GM12878 (cell line): ENCODE results near the gene COBLL1. TPM values are rescaled to one million over a fixed set of nuclear protein-coding genes. Genes with fewer than 3 reads are reported as not detected.

Experiments
- ATAC-seq: fragments of 200-7000 bp; cut with Tn5 transposase; 3 replicates; pipeline ENCODE4 v1.9.1; 2020; ENCODE audit warnings: mild to moderate bottlenecking, moderate library complexity
- BruUV-seq: library from RNA; stranded (reverse); fragments of 400-500 nt; replicated peaks from 2 replicates; lab custom pipeline; 2021; lab: Mats Ljungman, UMichigan
- CTCF ChIA-PET: fragments of 300-600 bp; sonication (Branson Sonifier 250); formaldehyde crosslinking; extraction: SDS; loops from one replicate; lab custom pipeline; 2021; ENCODE audit warnings: inconsistent platforms; lab: Yijun Ruan, JAX
- POLR2A ChIA-PET: fragments of 350-600 bp; formaldehyde crosslinking; extraction: SDS; loops from one replicate; lab custom pipeline; 2021; ENCODE audit warnings: inconsistent platforms; lab: Charles Lee
- RAD21 ChIA-PET: fragments of 300-600 bp; sonication (Branson Sonifier 250); formaldehyde crosslinking; loops from one replicate; lab custom pipeline; 2023; ENCODE audit warnings: antibody characterized with exemption; ENCODE audit not compliant: unreplicated experiment; lab: Charles Lee
- SMC1A ChIA-PET: fragments of 300-600 bp; sonication (Branson Sonifier 250); formaldehyde crosslinking; loops from one replicate; lab custom pipeline; 2023; ENCODE audit not compliant: unreplicated experiment, uncharacterized antibody; lab: Charles Lee
- DNase-seq: peaks from one replicate; pipeline ENCODE4 v3.0.0-alpha.2; 2011; ENCODE audit warnings: low read depth, low spot score
- FAIRE-seq: peaks from 3 replicates; lab custom pipeline; 2011; peaks lifted over from hg19 to GRCh38; lab: Jason Lieb, UNC
- H2AFZ ChIP-seq: 2 replicates; pipeline ENCODE4 v1.6.0; 2011; ENCODE audit warnings: low read depth, low read length, control low read depth; ENCODE audit not compliant: control insufficient read depth
- H3K27ac ChIP-seq: 2 replicates; pipeline ENCODE4 v1.5.1; 2011; ENCODE audit warnings: control low read depth; ENCODE audit not compliant: control insufficient read depth, insufficient read depth
- H3K27me3 ChIP-seq, 2 experiments: replicated peaks in 1 of 2; 2 replicates each; pipeline versions ENCODE4 v1.6.0 to v1.6.1; 2011; ENCODE audit warnings: low read length in 1 of 2; ENCODE audit not compliant: control insufficient read depth in 2 of 2, insufficient read depth in 2 of 2
- H3K36me3 ChIP-seq, 2 experiments: 2 replicates each; pipeline ENCODE4 v1.5.1; 2011; ENCODE audit warnings: low read length in 1 of 2; ENCODE audit not compliant: control insufficient read depth in 2 of 2, insufficient read depth in 2 of 2
- H3K4me1 ChIP-seq: 2 replicates; pipeline ENCODE4 v1.6.1; 2011; ENCODE audit warnings: mild to moderate bottlenecking, low read length, moderate library complexity, mixed read lengths; ENCODE audit not compliant: control insufficient read depth, insufficient read depth
- H3K4me2 ChIP-seq: 2 replicates; pipeline ENCODE4 v1.6.0; 2011; ENCODE audit warnings: control low read depth; ENCODE audit not compliant: control insufficient read depth, insufficient read depth
- H3K4me3 ChIP-seq: fragments of 200-600 bp; sonication (generic); 2 replicates; pipeline ENCODE4 v1.5.1; 2016
- H3K79me2 ChIP-seq: 2 replicates; pipeline ENCODE4 v1.6.0; 2011; ENCODE audit warnings: low read length; ENCODE audit not compliant: control insufficient read depth, insufficient read depth
- H3K9ac ChIP-seq: 2 replicates; pipeline ENCODE4 v1.8.0; 2011; ENCODE audit warnings: low read length, control low read depth, mixed read lengths; ENCODE audit not compliant: control insufficient read depth, insufficient read depth
- H3K9me3 ChIP-seq: replicated peaks from 3 replicates; pipeline ENCODE4 v1.5.1; 2011; ENCODE audit warnings: mild to moderate bottlenecking, low read length; ENCODE audit not compliant: control insufficient read depth, insufficient read depth
- H4K20me1 ChIP-seq: 2 replicates; pipeline ENCODE4 v1.6.0; 2011; ENCODE audit not compliant: control insufficient read depth, insufficient read depth
- ATF7 ChIP-seq: fragments of 450-650 bp; IDR thresholded peaks from 2 replicates; pipeline ENCODE4 v1.6.1; 2016; ENCODE audit warnings: low read depth, mild to moderate bottlenecking
- CEBPZ ChIP-seq: fragments of 150-350 bp; IDR thresholded peaks from 2 replicates; pipeline ENCODE4 v1.6.1; 2016; ENCODE audit warnings: low read depth, low read length
- HSF1 ChIP-seq: fragments of 150-350 bp; IDR thresholded peaks from 2 replicates; pipeline ENCODE4 v1.6.1; 2014; ENCODE audit warnings: mild to moderate bottlenecking, low read depth, low read length
- IKZF1 ChIP-seq: fragments of 450-650 bp; conservative IDR thresholded peaks from 2 replicates; pipeline ENCODE4 v1.6.1; 2017; ENCODE audit warnings: antibody characterized with exemption, mild to moderate bottlenecking
- STAT1 ChIP-seq: fragments of 450-650 bp; conservative IDR thresholded peaks from 2 replicates; pipeline ENCODE4 v1.6.1; 2014; ENCODE audit warnings: antibody characterized with exemption, mild to moderate bottlenecking
- STAT3 ChIP-seq: IDR thresholded peaks from 2 replicates; pipeline ENCODE4 v1.6.1; 2011; ENCODE audit warnings: low read depth, low read length, improper control_type of control experiment
- YY1 ChIP-seq: IDR thresholded peaks from 2 replicates; pipeline ENCODE4 v1.6.1; 2011; ENCODE audit warnings: low read depth, mild to moderate bottlenecking, low read length
- ZNF24 ChIP-seq: fragments of 450-650 bp; IDR thresholded peaks from 2 replicates; pipeline ENCODE4 v1.6.1; 2017; ENCODE audit warnings: antibody characterized with exemption, mild to moderate bottlenecking
- WGBS: methylation state at CpG from one replicate; pipeline ENCODE4 v1.1.6; 2016; ENCODE audit warnings: low lambda C conversion rate; ENCODE audit not compliant: insufficient replicate concordance, insufficient coverage; ENCODE audit errors: missing lambda C conversion rate; 5-methylcytosine and 5-hydroxymethylcytosine counted together
- in situ Hi-C: fragments of 300-500 bp; cut with MboI; formaldehyde crosslinking; loops from 9 replicates; pipeline ENCODE4 v1.14.3; 2018; ENCODE audit warnings: mixed read lengths
- intact Hi-C: fragments of 100-400 bp; cut with micrococcal nuclease; formaldehyde crosslinking; loops from one replicate; pipeline ENCODE4 v1.14.2; 2022; ENCODE audit not compliant: unreplicated experiment
- polyA plus RNA-seq, 11 experiments: library from polyadenylated mRNA; depleted of rRNA in 4 of 11; unstranded in 6 of 11; stranded (reverse) in 5 of 11; fragments of >200 nt; fragmentation: Nextera tagmentation in 4 of 11; fragmentation: Illumina TruSeq in 1 of 11; extraction: Ambion mirVana in 4 of 11; extraction: Trizol in 1 of 11; gene quantifications; 1 replicate in 1 of 11; 2 replicates in 10 of 11; pipeline versions ENCODE4 v1.2.1 to v1.2.3, GENCODE V29; 2011 to 2016; ENCODE audit warnings: inconsistent platforms in 2 of 11, missing spikeins in 2 of 11, low read depth in 1 of 11
- small RNA-seq: library from RNA; depleted of rRNA; stranded (forward); fragments of <200 nt; gene quantifications from one replicate; pipeline ENCODE3, GENCODE V24; 2014
- total RNA-seq, 4 experiments: library from RNA; depleted of rRNA in 3 of 4; stranded (reverse); fragments of >200 nt in 3 of 4; fragmentation: Illumina TruSeq in 1 of 4; extraction: Trizol in 1 of 4; gene quantifications; 2 replicates each; pipeline versions ENCODE4 v1.2.1 to v1.2.3, GENCODE V29; 2013 to 2021

Gene COBLL1
- total and polyA plus RNA-seq, 10 of the 15 experiments (the other 5 are each of a cell fraction or from before 2014, with no cell fraction given), result 0.46 TPM; not detected in 9

DNA sequence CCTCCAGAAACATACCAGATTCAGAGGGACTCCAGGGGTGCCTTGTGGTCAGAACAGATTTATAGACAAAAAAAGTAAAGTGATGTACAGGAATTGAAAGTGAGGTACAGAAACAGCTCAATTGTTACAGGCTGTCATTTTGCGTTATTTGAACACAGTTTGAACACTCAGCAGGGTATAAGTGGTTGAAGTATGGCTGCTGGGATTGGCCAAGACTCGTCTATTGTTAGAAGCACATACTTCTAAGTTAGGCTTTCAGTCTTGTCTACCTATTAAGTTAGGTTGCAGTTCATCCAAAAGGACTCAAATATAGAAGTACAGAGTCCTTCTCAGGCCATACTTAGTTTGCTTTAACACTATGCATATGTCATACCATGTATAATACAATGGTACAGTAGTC, 199.4 kb downstream of the COBLL1 start:
- no peaks in the 10 kb centered on the region for H4K20me1 ChIP-seq
- H3K79me2 ChIP-seq, result no peaks in the 10 kb centered on the region
- no peaks in the 10 kb centered on the region for H3K4me1 ChIP-seq
- in situ Hi-C loops (no loop called here), intact Hi-C loops (no loop called here)
- WGBS, result 0% methylated on average over 2 of the region's 2 CpGs
- H3K27me3 ChIP-seq, result no peaks in the 10 kb centered on the region
- TF ChIP-seq HSF1 (no peak), ATF7 (no peak), YY1 (no peak), STAT1 (no peak), ZNF24 (no peak), IKZF1 (no peak), CEBPZ (no peak), STAT3 (no peak)
- CTCF ChIA-PET, result no interaction called here
- SMC1A ChIA-PET, result interaction anchor here (0.6 kb wide), 1 partner anchor 21 kb away, joined by 3 read pairs; the partner anchor contains the start of gene GRB14
- H3K27ac ChIP-seq, result no peak overlapping the region
- no peak overlapping the region for H2AFZ ChIP-seq
- H3K9ac ChIP-seq, result no peak overlapping the region
- no peaks in the 10 kb centered on the region for H3K9me3 ChIP-seq
- no peak overlapping the region for H3K4me2 ChIP-seq
- BruUV-seq, result no TSS peak
- DNase-seq (no peak), FAIRE-seq (no peak), ATAC-seq (no peak)
- POLR2A ChIA-PET, result no interaction called here
- H3K4me3 ChIP-seq, result no peak overlapping the region
- H3K36me3 ChIP-seq, result no peaks in the 10 kb centered on the region
- RAD21 ChIA-PET, result no interaction called here

Small RNA genes within 50 kb of the gene (small RNA-seq; reads per million reads assigned to genes)
- not detected for gene RNA5SP110
- gene SNORA70F, result not detected

Other genes starting within 250 kb of the COBLL1 start
- not detected in 2 replicates for gene GRB14, start 220.3 kb downstream of the COBLL1 start, total RNA-seq (2014; rRNA removed)
- gene GRB14, start 220.3 kb downstream of the COBLL1 start, total RNA-seq (2014; rRNA removed; fragmentation: Illumina TruSeq; extraction: Trizol), result not detected in 2 replicates
- not detected in 2 replicates for gene GRB14, start 220.3 kb downstream of the COBLL1 start, total RNA-seq (2021)
- not detected in 2 replicates for gene GRB14, start 220.3 kb downstream of the COBLL1 start, polyA plus RNA-seq (2011; rRNA removed)
- gene GRB14, start 220.3 kb downstream of the COBLL1 start, polyA plus RNA-seq (2014; fragmentation: Illumina TruSeq; extraction: Trizol), result not detected in 2 replicates
- gene GRB14, start 220.3 kb downstream of the COBLL1 start, polyA plus RNA-seq (2014; fragmentation: Nextera tagmentation; extraction: Ambion mirVana), result not detected
- not detected in 2 replicates for gene GRB14, start 220.3 kb downstream of the COBLL1 start, polyA plus RNA-seq (2014; rRNA removed)
- gene GRB14, start 220.3 kb downstream of the COBLL1 start, polyA plus RNA-seq (2016; fragmentation: Nextera tagmentation; extraction: Ambion mirVana), result not detected
- not detected in 2 replicates for gene SLC38A11, start 113.7 kb upstream of the COBLL1 start, total RNA-seq (2014; rRNA removed)
- not detected in 2 replicates for gene SLC38A11, start 113.7 kb upstream of the COBLL1 start, total RNA-seq (2014; rRNA removed; fragmentation: Illumina TruSeq; extraction: Trizol)
- gene SLC38A11, start 113.7 kb upstream of the COBLL1 start, total RNA-seq (2021), result not detected in 2 replicates
- not detected in 2 replicates for gene SLC38A11, start 113.7 kb upstream of the COBLL1 start, polyA plus RNA-seq (2011; rRNA removed)
- gene SLC38A11, start 113.7 kb upstream of the COBLL1 start, polyA plus RNA-seq (2014; fragmentation: Illumina TruSeq; extraction: Trizol), result not detected in 2 replicates
- gene SLC38A11, start 113.7 kb upstream of the COBLL1 start, polyA plus RNA-seq (2014; fragmentation: Nextera tagmentation; extraction: Ambion mirVana), result not detected
- not detected in 2 replicates for gene SLC38A11, start 113.7 kb upstream of the COBLL1 start, polyA plus RNA-seq (2014; rRNA removed)
- gene SLC38A11, start 113.7 kb upstream of the COBLL1 start, polyA plus RNA-seq (2016; fragmentation: Nextera tagmentation; extraction: Ambion mirVana), result not detected